ENCODE measurements around the gene BMP3. TPM values are rescaled to one million over a fixed set of nuclear protein-coding genes. Genes with fewer than 3 reads are reported as not detected.

The BMP3 gene
- total RNA-seq, 1 donor from 2014 or later = not detected

GRCh38 chr4:81040012-81040659 lies 9.6 kb downstream of the BMP3 start:
- no peak for DNase-seq (ENCODE audit: low read depth, low spot score)

- no peak for DNase-seq (ENCODE audit: low read depth, low spot score)
Measured at GRCh38 chr4:81042578-81043365, 12.3 kb downstream of the BMP3 start.

GRCh38 chr4:81049330-81049729 lies 18.8 kb downstream of the BMP3 start:
- DNase-seq (ENCODE audit: low read depth, low spot score) = no peak

GRCh38 chr4:81049907-81050306 lies 19.4 kb downstream of the BMP3 start:
- no peak for DNase-seq (ENCODE audit: low read depth, low spot score)

GRCh38 chr4:81052119-81053068 lies 21.9 kb downstream of the BMP3 start:
- peak; percentile 11 for DNase-seq (ENCODE audit: low read depth, low spot score)

- DNase-seq (ENCODE audit: low read depth, low spot score) = no peak
Measured at GRCh38 chr4:81058621-81059020, 28.1 kb downstream of the BMP3 start.

- no peak for DNase-seq (ENCODE audit: low read depth, low spot score)
Measured at GRCh38 chr4:81060587-81061343, 30.3 kb downstream of the BMP3 start.

- DNase-seq (ENCODE audit: low read depth, low spot score) = no peak
Measured at GRCh38 chr4:81061344-81061730, 30.8 kb downstream of the BMP3 start.

- no peak for DNase-seq (ENCODE audit: low read depth, low spot score)
Measured at GRCh38 chr4:81062001-81062400, 31.5 kb downstream of the BMP3 start.

- no peak for DNase-seq (ENCODE audit: low read depth, low spot score)
Measured at GRCh38 chr4:81065446-81065845, 34.9 kb downstream of the BMP3 start.

- DNase-seq (ENCODE audit: low read depth, low spot score) = peak; percentile 37
Measured at GRCh38 chr4:81069706-81070331, 39.3 kb downstream of the BMP3 start.

- no peak for DNase-seq (ENCODE audit: low read depth, low spot score)
Measured at GRCh38 chr4:81071013-81071412, 40.5 kb downstream of the BMP3 start.

- no peak for DNase-seq (ENCODE audit: low read depth, low spot score)
Measured at GRCh38 chr4:81081156-81081555, 50.6 kb downstream of the BMP3 start.

- no peak for DNase-seq (ENCODE audit: low read depth, low spot score)
Measured at GRCh38 chr4:81084029-81084428, 53.5 kb downstream of the BMP3 start.

GRCh38 chr4:81084634-81085033 lies 54.1 kb downstream of the BMP3 start:
- no peak for DNase-seq (ENCODE audit: low read depth, low spot score)

- no peak for DNase-seq (ENCODE audit: low read depth, low spot score)
Measured at GRCh38 chr4:81085291-81085690, 54.8 kb downstream of the BMP3 start.

- DNase-seq (ENCODE audit: low read depth, low spot score) = no peak
Measured at GRCh38 chr4:81085979-81086378, 55.5 kb downstream of the BMP3 start.

- DNase-seq (ENCODE audit: low read depth, low spot score) = no peak
Measured at GRCh38 chr4:81093720-81094401, 63.4 kb downstream of the BMP3 start.

GRCh38 chr4:81095389-81095788 lies 64.9 kb downstream of the BMP3 start:
- no peak for DNase-seq (ENCODE audit: low read depth, low spot score)

- DNase-seq (ENCODE audit: low read depth, low spot score) = no peak
Measured at GRCh38 chr4:81096566-81096965, 66.1 kb downstream of the BMP3 start.

All from pulmonary artery endothelial cell (primary cell).